NB4 (cell line): ENCODE results near the gene ADARB2.

Experiments
- DNase-seq: peaks from one replicate; pipeline ENCODE4 v3.0.0; 2010; ENCODE audit warnings: low read depth
- H3K4me3 ChIP-seq: one replicate; pipeline ENCODE4 v1.5.1; 2011; ENCODE audit warnings: mild to moderate bottlenecking, low read depth, low read length, moderate library complexity
- CTCF ChIP-seq: IDR thresholded peaks from one replicate; pipeline ENCODE4 v1.5.1; 2012; ENCODE audit warnings: low read depth, low read length
- MAX ChIP-seq: IDR thresholded peaks from 2 replicates; pipeline ENCODE4 v1.6.1; 2011; ENCODE audit warnings: low read depth, low read length
- MYC ChIP-seq: IDR thresholded peaks from 2 replicates; pipeline ENCODE4 v1.6.1; 2011; ENCODE audit warnings: low read depth, low read length
- POLR2A ChIP-seq: IDR thresholded peaks from 2 replicates; pipeline ENCODE4 v1.6.1; 2011; ENCODE audit warnings: mild to moderate bottlenecking; ENCODE audit not compliant: insufficient read length; ENCODE audit errors: extremely low read depth

Gene ADARB2

GRCh38 chr10:1473874-1474273, 263.5 kb downstream of the ADARB2 start:
- no peak for DNase-seq

GRCh38 chr10:1472178-1472958, 265.0 kb downstream of the ADARB2 start:
- no peak overlapping the region for H3K4me3 ChIP-seq
- DNase-seq: no peak
- TF ChIP-seq POLR2A (no peak), MAX (no peak), MYC (no peak), CTCF (no peak)

More at GRCh38 chr10:1473874-1474273, 263.5 kb downstream of the ADARB2 start:
- TF ChIP-seq MYC: no peak
- TF ChIP-seq CTCF: no peak
- TF ChIP-seq POLR2A: no peak
- no peak for TF ChIP-seq MAX
- H3K4me3 ChIP-seq: no peak overlapping the region

- no peak for DNase-seq
- H3K4me3 ChIP-seq: no peak overlapping the region
- TF ChIP-seq POLR2A: no peak
- TF ChIP-seq MYC: no peak
- TF ChIP-seq CTCF: no peak
- no peak for TF ChIP-seq MAX
These were observed 268.5 kb downstream of the ADARB2 start for GRCh38 chr10:1468811-1469210.

- TF ChIP-seq POLR2A (no peak), CTCF (no peak), MAX (no peak), MYC (no peak)
- no peak for DNase-seq
- H3K4me3 ChIP-seq: no peak overlapping the region
These were observed 269.8 kb downstream of the ADARB2 start for GRCh38 chr10:1467334-1468076.

- no peak overlapping the region for H3K4me3 ChIP-seq
- no peak for TF ChIP-seq CTCF
- no peak for TF ChIP-seq MAX
- no peak for TF ChIP-seq POLR2A
- DNase-seq: no peak
These were observed 271.1 kb downstream of the ADARB2 start for GRCh38 chr10:1465993-1466764.
